Endometrial microvascular endothelial cells (primary cell): ENCODE results near the gene DTNB. TPM values are rescaled to one million over a fixed set of nuclear protein-coding genes. Genes with fewer than 3 reads are reported as not detected.

ENCODE experiments used
- in situ Hi-C: cut with HindIII; loops from 2 replicates; pipeline ENCODE4 v1.10.0; 2017; ENCODE audit warnings: low sequenced_read_pairs, low pct_unique_long_range_greater_than_20kb; ENCODE audit errors: inconsistent ontology term
- total RNA-seq: library from RNA; depleted of rRNA; stranded (reverse); fragments of >200 nt; gene quantifications from one replicate; pipeline ENCODE4 v1.2.3, GENCODE V29; 2015; ENCODE audit errors: inconsistent ontology term

The DTNB gene
- total RNA-seq, 1 donor from 2014 or later, result 2.6 TPM

DNA sequence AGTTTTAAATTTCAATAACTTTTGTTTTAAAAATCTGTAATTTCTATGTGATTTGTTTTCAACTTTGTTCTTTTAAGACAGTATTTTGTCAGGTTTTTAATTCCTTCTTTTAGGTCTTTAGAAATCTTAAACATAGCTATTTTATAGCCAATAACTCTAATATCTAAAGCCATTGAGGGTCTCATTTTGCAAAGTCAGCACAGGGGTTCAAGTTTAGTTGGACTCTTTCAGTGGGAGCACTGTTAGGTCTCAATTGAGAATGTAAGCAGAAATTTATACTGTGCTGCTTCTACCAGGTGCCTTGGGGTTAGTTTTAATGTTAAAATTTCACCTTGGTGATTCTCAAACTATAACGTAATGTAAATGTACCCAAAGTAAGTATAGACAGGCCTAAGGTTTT is 226.4 kb downstream of the DTNB start:
- in situ Hi-C loops, result no loop called here

DNA sequence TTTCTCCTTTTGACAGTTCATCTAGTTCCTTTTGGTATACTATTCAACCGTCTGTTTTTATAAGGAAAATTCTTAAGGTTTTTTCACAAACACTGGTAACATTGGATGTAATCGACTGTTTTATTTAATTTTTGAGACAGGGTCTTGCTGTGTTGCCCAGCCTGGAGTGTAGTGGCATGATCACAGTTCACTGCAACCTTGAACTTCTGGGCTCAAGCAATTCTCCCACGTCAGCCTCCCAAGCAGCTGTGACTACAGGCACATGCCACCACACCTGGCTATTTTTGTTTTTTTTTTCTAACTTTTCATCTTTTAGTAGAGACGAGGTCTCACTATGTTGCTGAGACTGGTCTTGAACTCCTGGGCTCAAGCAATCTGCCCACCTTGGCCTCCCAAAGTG is 227.3 kb downstream of the DTNB start:
- in situ Hi-C loops, result no loop called here

DNA sequence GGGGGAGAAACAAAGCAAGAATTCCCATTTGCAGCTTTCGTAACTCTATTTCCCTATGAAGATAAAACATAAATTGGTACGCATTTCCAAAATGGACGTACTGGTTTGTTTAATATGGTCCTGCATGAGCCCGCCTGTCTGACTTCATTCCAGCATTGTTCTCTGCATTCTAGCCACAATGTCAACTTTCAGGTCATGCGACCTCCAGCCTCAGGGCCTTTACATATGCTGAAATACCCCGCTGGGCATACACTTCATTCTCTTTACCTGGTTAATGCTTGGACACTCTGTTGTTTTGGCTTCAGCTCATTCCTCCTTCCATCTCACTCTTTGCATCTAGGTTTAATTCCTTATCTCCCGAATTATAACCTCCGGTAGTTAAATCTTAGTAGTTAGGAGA is 227.9 kb downstream of the DTNB start:
- in situ Hi-C loops, result no loop called here

DNA sequence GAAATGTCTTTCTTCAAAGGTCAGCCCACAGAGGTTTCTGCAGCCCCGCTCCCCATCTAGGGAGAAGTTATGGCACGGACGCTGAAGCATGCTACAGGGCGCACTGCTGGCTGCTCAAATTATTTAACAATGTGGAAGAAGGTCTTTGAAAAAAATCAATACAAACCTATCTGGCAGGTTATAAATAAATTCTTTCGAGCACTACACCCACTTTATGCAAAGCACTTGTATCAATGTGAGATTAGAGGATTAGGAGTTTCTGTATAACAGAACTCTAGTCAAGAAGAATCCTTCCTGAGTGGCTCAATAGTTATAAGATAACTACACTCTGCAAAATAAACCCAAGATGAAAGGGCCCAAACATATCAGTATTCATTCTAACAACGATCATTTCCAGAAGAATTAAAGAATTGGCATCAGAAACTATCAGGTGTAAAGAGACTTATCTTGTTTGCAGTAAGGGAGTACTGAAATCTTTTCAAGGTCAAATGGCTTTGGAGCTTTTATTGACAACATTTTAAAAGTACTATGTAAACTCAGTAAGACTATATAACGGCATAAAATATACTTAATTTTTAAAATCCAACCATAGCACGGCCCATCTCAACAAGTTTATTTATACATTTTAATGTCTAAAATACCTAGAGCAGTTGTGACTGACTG is 228.6 kb downstream of the DTNB start:
- in situ Hi-C loops, result no loop called here

DNA sequence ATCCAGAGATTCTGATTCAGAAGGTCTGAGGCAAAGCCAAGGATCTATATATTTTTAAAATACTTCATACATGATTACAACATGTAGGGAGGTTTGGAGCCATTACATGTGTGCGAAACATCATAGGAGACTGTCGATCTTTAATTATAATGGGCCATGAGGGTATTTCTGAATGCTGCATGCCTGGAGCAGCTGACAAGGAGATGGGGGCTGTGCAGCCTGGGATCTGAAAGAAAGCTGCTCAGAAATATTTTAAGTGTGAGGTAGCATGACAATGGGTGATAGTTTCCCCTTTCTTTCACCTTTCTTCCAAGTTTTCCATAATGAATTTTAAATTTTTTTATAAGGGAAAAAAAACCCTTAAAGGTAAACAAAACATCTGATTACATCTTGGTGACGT is 229.6 kb downstream of the DTNB start:
- in situ Hi-C loops, result no loop called here

DNA sequence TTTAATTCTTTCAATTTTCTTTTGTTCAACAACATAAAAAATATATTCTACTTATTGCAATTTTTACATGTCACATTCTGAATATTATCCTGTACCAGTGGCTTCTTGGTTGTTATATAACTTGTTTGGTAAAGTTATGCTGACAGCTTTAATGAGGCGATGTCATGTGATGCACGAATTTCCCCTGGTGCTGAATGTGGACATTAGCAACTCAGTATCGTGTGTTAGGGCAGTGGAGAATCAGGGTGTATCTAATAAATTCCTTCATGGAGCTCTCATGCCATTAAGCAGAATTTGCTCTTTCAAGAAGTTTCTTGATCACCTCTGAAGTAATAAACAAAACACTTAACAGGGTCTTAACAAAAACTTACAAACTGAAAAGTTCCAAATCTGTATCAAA is 232.0 kb downstream of the DTNB start:
- in situ Hi-C loops, result no loop called here

DNA sequence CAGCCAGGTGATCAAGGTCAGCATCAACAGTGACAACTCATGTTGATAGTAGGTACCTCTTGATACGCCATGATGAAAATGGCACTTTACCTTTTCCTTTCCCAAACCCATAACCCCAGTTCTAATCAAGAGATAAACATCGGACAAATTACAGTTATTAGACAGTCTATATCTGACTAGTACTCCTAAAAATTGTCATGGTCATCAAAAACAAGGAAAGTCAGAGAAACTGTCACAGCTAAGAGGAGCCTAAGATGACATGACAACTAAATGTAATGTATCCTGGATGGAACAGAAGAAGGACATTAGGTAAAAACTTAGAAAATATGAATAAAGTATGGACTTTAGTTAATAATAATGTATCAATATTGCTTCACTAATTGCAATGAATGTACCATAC is 234.6 kb downstream of the DTNB start:
- in situ Hi-C loops, result no loop called here

DNA sequence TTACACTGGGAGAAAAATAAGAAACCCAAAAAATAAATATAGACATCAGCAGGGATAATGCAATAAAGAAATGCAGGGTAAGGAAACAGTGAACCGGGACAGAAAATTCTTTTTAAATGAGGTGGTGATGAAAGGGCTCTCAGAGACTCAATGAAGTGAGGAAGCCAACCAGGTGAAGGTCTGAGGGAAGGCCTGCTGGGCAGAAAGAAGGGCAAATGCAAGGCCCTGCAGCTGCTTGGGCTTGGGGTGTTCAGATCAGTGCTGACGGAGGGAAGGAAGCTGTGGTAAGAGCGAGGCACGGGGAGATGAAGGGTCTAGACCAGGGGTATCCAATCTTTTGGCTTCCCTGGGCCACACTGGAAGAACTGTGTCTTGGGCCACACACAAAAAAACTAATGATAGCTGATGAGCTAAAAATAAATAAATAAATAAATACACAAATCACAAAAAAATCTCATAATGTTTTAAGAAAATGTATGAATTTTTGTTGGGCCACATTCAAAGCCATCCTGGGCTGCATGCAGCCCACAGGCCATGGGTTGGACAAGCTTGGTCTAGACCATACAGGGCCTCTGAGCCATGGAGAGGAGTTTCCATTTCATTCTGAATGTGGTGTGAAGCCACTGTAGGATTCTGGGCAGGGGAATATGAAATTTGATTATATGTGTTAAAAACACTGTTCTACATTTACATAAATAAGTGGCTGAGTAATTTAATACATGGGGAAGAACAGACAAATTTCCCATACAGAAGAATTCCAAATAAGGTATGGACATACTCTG is 235.3 kb downstream of the DTNB start:
- in situ Hi-C loops, result no loop called here

DNA sequence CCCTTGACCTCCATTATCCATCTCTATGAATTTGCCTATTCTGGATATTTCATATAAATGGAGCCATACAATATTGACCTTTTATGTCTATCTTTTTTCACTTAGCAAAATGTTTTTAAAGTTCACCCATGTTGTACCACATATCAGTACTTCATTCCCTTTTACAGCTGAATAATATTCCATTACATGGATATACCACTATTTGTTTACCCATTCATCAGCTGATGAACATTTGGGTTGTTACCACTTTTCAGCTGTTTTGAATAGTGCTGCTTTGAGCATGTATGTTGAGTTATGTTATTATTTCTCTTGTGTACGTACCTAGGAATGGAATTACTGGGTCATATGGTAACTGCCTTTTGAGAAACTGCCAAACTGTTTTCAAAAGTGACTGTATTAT is 238.0 kb downstream of the DTNB start:
- in situ Hi-C loops, result no loop called here

DNA sequence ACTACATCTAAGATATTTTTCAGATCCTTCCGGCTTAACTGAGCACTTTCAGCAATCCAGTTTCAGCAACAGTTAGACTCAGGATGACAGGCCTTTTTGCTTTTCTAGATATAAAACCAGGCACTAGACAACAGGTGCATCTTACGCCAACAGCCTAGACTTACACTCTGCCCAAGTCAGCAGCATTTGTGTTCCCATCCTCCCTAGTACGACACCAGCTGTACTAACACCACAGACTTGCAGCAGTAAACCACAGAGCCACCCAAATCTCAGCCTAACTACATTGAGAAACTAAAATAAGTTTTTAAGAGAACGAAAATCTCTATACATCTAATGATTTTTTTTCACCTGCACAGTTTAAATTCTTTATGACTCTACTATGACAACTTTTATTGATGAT is 241.8 kb downstream of the DTNB start:
- in situ Hi-C loops, result no loop called here

DNA sequence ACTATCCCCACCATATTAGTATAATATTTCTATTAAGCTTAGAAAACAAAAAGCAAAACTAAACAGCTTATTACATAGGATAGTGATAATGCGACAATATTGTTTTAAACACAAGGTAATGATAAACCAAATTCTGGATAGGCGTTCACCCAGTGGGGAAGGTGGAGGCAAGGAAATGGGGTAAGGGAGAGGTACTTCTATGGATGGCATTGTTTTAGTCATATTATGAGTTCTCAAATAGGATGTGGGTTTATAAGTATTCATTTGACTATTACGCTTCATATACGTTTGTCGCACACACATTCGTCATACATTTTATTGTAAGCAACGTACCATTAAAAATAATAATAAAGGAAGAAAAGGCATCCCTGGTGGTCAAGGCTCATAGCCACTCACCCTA is 242.8 kb downstream of the DTNB start:
- in situ Hi-C loops, result no loop called here

DNA sequence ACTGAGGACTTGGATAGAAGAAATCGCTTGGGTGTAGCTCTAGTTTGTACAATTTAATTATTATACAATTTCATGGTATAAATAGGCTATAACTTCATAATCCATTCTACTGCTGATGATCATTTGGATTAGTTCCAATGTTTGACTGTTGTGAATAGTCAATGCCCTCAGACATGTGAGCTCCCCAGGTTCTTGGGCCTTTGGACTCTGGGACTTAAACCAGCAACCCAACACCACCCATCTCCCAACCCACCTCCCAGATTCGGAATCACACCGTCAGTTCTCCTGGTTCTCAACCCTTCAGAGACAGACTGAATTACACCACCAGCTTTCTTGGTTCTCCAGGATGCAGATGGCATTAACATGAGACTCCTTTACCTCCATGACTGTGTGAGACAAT is 247.1 kb downstream of the DTNB start:
- in situ Hi-C loops, result no loop called here

DNA sequence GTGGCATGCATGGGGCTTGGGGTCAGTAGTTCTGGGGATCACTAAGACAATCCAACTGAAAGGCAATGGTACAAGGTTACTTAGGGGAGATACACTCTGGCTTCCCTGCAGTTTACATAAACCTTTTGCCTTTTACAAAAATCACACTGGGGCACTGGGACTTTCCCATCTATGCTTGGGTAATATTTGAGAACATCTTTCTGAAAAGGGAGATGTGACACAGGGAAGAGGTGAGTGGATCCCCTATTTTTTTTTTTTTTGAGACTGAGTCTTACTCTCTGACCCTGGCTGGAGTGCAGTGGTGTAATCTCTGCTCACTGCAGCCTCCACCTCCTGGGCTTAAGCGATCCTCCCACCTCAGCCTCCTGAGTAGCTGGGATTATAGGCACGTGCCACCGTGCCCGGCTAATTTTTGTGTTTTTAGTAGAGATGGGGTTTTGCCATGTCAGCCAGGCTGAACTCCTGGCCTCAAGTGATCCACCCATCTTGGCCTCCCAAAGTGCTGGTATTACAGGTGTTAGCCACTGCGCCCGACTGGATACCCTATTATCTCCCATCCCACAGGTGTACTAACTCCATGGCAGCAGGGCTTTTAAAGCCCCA is 248.8 kb downstream of the DTNB start:
- in situ Hi-C loops, result no loop called here

DNA sequence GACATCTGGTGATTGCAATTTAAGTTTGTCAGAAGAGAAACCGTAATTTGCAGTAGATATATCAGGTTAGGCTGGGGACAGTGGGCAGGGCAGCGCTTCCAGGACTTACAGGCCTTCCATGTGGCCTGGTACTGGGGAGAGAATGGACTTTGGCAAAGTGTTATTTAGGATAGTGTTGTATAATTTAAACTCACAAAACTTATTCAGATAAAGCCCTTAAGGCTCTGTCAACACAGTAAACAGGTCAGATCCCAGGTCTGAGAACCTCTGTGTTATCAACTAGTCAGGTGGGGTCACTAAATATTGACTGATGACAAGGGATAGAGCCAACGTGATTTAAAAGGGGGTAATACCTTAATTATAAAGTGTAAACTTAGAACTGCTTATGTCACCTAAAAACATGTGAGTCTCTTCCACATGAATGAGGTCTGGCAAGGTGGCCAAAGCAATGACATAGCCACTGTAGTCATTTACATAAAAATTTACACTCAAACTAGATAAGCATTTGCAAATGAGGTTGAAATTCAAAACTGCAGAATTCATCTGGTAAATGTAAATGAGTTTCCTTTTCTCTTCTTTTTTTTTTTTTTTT is 251.5 kb downstream of the DTNB start:
- in situ Hi-C loops, result no loop called here

DNA sequence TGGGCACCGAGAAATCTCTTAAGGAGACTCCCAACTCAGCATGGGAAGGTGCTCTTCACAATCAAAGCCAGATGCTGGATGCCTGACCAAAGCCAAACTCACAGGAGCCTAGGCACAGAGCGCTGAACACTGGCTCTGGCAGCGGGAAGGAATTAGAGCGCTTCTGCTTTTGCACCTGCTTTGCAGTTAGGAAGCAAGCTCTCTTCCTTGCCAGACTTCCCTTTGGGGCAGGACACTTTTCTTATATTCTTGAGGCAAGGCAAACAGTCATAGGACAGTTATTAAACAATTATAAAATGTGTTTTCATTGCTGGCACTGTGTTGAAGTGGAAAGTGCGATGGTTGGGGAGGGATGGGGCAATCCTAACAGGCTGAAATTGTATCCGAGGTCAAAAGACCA is 252.1 kb downstream of the DTNB start:
- in situ Hi-C loops, result no loop called here

DNA sequence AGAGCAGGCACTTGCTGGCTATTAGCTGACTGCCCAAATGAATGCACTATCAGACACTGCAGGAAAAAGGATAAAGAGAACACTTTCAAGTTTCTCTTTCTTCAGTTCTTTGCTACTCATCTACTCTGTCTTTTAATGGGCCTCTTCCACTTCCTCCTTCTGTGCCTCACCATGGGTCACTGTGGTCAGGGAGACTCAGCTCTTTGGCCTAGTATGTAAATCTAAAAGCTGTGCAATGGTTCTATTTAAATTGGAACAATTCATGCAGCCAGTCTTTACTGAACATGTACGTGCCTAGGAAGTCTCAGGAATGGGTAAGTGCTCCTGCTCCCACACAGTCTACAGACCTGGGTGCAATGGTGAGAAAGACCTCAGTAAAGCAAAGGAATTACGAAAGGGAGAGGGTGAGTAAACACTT is 252.5 kb downstream of the DTNB start:
- in situ Hi-C loops, result no loop called here

DNA sequence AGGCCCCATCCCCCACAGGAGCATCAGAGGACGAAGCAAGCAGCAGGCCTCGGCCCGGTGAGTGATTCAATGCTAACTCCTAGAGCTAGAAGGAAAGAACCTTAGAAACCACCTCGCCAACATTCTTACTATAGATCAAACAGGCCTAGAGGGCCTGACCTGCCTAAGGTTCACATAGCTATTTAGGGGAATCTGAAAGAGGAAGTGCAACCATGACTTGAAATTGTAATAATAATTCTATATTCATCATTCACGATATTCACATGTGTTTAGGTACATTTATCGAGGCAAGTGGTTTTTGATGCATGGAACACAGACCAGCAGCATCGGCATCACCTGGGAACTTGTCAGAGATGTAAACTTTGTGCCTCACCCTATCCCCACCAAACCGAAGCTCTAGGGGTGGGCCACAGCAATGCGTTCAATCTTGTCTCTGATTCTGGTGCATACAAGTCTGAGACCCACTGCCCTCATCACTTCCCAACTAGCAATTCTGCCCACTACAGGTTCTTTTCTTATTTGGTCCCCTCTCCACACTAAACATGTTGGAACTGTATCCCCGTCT is 253.6 kb downstream of the DTNB start:
- in situ Hi-C loops, result no loop called here

DNA sequence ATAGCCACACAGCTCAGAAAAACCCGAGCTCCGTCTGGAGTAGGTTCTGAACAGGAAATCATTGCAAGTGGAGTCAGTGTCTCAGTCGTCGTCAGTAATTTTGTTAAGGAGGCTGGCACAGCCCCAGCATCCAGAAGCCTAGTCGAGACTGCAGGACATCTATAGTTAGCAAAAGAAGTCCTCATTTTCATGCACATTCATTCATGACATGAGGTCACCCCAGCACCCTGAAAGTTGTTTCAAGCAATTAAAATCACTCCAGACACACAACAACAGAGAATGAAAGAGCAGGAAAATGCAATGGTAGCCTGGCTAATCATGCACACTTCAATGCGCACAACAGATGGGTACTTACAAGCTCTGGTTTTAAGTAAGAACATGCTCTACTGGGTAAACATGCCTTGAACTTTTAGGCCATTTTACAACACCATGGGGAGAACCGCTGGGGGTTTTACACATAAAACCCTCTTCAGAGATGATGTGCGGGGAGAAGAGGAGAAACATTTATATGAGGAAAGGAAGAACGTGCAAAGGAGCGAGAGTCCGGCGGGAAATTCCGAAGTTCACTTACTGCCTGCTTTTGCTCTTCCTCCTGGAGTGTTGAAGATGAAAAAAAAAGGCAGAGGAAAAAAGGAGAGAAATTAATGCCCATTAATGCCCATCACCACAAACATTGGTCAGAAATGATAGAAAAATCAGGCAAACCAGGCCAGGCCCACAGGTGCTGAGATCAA is 254.3 kb downstream of the DTNB start:
- in situ Hi-C loops, result no loop called here
